HG03575 (cell line): ENCODE results near the gene IRF2.
"Not testable (repeated sequence)": the region's sequence is repeated elsewhere in the genome, so short reads cannot be mapped to it uniquely, and the experiment has no call there.

ENCODE experiments used
- ATAC-seq: cut with Tn5 transposase; IDR thresholded peaks from one replicate; pipeline ENCODE4 v1.9.1; 2021; ENCODE audit not compliant: unreplicated experiment, insufficient number of reproducible peaks, low FRiP score; ENCODE audit errors: extremely low read depth

Gene IRF2

GRCh38 chr4:184358521-184359232 lies 115.7 kb downstream of the IRF2 start:
- no peak for ATAC-seq

GRCh38 chr4:184357772-184358171 lies 116.6 kb downstream of the IRF2 start:
- no peak for ATAC-seq

- ATAC-seq: no peak
Observed at GRCh38 chr4:184357165-184357564, 117.2 kb downstream of the IRF2 start.

DNA sequence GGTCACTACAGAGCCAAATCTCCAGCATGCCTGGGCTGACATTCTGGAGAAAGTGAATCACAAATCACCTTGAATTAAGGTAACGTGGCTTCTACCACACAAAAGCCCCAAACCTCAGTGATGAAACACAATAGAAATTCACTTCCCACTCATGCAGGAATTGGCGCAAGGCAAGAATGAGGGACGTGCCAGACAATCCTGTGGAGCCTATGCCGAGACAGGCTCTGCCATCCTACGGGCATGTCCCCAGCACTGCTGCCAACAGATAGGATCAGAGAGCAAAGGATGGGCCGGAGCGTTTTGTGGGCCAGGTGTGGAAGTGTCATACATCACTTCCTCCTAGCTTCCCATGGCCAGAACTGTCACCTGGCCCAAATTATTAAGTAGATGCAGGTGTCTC lies 118.0 kb downstream of the IRF2 start:
- no peak for ATAC-seq

DNA sequence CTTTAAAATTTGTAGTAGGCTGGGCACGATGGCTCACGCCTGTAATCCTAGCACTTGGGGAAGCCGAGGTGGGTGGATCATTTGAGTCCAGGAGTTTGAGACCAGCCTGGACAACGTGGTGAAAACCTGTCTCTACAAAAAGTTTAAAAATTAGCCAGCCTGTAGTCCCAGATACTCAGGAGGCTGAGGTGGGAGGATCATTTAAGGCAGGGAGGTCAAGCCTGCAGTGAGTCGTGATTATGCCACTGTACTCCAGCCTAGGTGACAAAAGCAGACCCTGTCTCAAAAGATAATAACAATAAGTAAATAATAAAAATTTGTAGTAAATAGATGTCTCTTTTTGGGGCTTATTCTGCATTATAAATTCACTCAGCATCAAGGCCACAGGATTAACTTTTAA lies 118.5 kb downstream of the IRF2 start:
- no peak for ATAC-seq

- no peak for ATAC-seq
Observed at GRCh38 chr4:184355111-184355604, 119.2 kb downstream of the IRF2 start.

- ATAC-seq: no peak
Observed at GRCh38 chr4:184352891-184353290, 121.5 kb downstream of the IRF2 start.

GRCh38 chr4:184351560-184352451 lies 122.5 kb downstream of the IRF2 start:
- no peak for ATAC-seq

- ATAC-seq: no peak
Observed at GRCh38 chr4:184350964-184351363, 123.4 kb downstream of the IRF2 start.

DNA sequence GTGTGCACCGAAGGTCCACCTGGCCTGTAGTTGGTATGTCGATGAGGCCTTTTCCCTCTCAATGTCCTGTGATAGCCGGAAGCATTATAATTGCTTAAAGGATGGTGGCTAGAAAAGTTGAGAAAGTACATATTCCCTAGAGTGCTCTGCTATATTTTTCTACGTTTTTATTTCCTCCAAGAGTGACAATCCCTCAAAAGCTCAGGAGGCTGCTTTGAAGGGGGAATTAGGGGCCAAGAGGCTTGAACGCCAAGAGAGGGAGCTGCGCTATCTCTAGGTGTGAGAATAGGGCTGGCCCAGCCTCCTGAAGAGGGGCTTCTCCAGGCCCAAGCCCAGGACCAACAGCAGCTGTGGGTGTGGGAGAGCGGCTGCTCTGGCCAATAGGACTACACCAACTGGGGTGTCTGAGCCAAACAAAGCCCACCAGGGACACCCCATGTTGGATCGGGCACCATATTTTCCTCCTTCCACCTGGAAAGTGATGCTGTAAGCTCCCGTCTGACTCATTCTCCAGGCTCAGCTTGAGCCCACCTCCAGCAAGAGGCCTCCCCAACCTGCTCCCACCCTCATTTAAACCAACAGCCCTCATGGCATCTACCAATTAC lies 124.0 kb downstream of the IRF2 start:
- no peak for ATAC-seq

DNA sequence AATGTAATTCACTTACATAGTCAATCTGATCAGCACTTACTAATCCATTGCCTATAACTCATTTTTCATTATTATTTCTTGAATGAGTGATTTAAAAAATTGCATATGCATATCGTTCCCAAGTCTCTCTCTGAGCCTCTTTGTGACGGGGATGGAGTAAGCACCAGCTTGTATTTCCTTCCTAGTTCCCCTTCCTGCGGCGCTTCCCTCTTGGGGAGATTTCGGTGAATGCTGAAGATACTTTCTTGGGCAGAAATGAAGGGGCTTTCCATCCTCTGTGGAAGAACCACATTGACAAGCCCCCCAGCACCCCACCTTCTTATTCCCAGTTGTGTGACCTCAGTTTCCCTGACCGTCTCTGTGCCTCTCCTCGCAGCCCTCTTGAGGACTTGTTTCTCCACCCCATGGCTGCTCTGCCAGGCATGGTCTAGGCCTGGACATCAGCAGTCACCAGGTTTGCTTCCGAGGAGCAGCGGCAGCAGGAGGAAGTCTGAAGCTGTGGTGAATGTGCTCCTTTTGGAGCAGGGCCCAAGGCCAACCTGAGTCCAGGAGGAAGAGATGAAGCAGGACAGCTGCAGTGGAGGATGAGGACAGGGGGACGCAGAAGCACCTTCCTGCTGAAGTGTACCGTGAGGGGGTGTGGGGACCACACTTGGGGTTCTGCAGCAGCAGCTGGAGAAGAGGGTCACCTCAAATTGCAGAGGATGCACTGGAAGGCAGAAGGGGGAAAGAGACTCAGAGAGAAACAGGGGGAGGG lies 124.9 kb downstream of the IRF2 start:
- no peak for ATAC-seq

DNA sequence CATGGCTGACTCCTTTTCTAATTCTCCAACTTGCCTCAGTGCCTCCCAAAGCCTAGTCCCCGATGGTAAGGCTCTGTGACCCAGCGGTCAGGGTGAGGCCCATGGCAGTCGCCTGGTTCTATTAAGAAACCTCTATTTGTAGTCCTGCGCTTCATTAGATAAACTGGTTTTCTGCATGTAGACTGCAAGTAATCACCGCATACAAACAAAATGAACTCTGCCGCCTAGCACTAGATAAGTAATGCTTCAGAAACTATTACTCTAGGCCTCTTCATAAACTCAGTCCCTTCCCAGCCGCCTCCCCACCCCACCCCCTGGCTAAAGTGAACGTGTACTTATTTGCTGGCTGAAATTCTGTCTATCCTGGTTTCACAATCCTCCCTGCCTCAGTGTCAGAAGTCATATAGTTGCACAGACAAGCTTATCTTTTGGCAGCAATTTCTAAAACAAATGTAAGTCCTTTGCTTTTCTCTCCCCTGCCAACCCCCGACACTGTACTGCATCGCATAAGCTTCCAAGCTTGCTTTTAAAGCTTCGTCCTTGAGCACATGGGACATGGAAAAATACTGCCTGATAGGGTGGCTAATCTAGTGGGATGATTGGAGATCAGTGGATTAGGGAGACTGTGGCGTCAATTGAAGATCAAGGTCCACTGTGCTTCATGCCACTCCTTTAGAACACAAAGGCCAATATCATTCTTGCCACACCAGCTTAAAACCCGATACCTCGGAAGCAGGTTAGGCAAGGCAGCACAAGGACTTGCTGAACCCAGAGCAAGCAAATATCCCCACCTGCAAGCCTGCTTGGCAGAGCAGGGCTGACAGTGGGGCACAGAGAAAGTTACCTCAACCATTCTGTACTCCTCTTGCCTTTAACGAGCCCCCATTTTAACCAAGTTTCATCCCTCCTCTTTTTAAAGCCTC lies 125.8 kb downstream of the IRF2 start:
- ATAC-seq: no peak

- peak; percentile 66 for ATAC-seq
Observed at GRCh38 chr4:184347251-184348239, 126.8 kb downstream of the IRF2 start.

- ATAC-seq: no peak
Observed at GRCh38 chr4:184346682-184347081, 127.7 kb downstream of the IRF2 start.

- ATAC-seq: not testable (repeated sequence)
Observed at GRCh38 chr4:184346273-184346672, 128.1 kb downstream of the IRF2 start.

- no peak for ATAC-seq
Observed at GRCh38 chr4:184345573-184345922, 128.8 kb downstream of the IRF2 start.

GRCh38 chr4:184344899-184345572 lies 129.3 kb downstream of the IRF2 start:
- no peak for ATAC-seq
